22Rv1 (cell line): ENCODE results near the gene PLAAT3.

Experiments used
- CTCF ChIP-seq: fragments of 450-650 bp; IDR thresholded peaks from 2 replicates; pipeline ENCODE4 v1.5.1; 2017; ENCODE audit warnings: mild to moderate bottlenecking
- ZFX ChIP-seq: fragments of 450-650 bp; IDR thresholded peaks from 2 replicates; pipeline ENCODE4 v1.6.1; 2017; ENCODE audit warnings: antibody characterized with exemption, borderline replicate concordance

- TF ChIP-seq CTCF (no peak), ZFX (no peak)
These were observed at the start of gene PLAAT3 for GRCh38 chr11:63614136-63614671.
